Upper lobe of left lung (tissue), 6 donors: ENCODE measurements around the gene FRAS1. TPM values are rescaled to one million over a fixed set of nuclear protein-coding genes. Genes with fewer than 3 reads are reported as not detected.

Source experiments
- ATAC-seq, 2 donors: fragments of 200-7000 bp; cut with Tn5 transposase; one replicate each; pipeline ENCODE4 v1.9.1; 2022; ENCODE audit warnings: mild to moderate bottlenecking in 2 of 2, moderate library complexity in 2 of 2; ENCODE audit not compliant: low FRiP score in 2 of 2
- DNase-seq, 2 donors: peaks; one replicate each; pipeline ENCODE4 v3.0.0-alpha.2; 2019 to 2020
- H3K27ac ChIP-seq, 4 donors: fragments of 200-600 bp; sonication (generic); one replicate each; pipeline ENCODE4 v1.5.1; 2016 to 2019
- H3K27me3 ChIP-seq, 4 donors: fragments of 200-600 bp; sonication (generic); one replicate each; pipeline ENCODE4 v1.5.1; 2017 to 2019
- H3K36me3 ChIP-seq, 4 donors: fragments of 200-600 bp; sonication (generic); one replicate each; pipeline ENCODE4 v1.5.1; 2016 to 2019
- H3K4me1 ChIP-seq, 4 donors: fragments of 200-600 bp; sonication (generic); one replicate each; pipeline ENCODE4 v1.5.1; 2018 to 2019
- H3K4me3 ChIP-seq, 4 donors: fragments of 200-600 bp; sonication (generic); one replicate each; pipeline ENCODE4 v1.5.1; 2017 to 2019; ENCODE audit warnings: mild to moderate bottlenecking in 2 of 4, moderate library complexity in 1 of 4
- H3K9me3 ChIP-seq, 4 donors: fragments of 200-600 bp; sonication (generic); one replicate each; pipeline ENCODE4 v1.5.1; 2018 to 2019
- EP300 ChIP-seq, 4 donors: sonication (generic); formaldehyde crosslinking; IDR thresholded peaks; one replicate each; pipeline ENCODE4 v1.5.1; 2017; ENCODE audit warnings: antibody characterized with exemption in 4 of 4, control low read depth in 2 of 4
- POLR2A ChIP-seq, 4 donors: fragments of 450-650 bp; IDR thresholded peaks; one replicate each; pipeline ENCODE4 v1.5.1; 2016 to 2017; ENCODE audit warnings: antibody characterized with exemption in 4 of 4, mild to moderate bottlenecking in 2 of 4
- POLR2AphosphoS5 ChIP-seq, 2 donors: sonication (generic); formaldehyde crosslinking; IDR thresholded peaks; one replicate each; pipeline ENCODE4 v1.5.1; 2017; ENCODE audit warnings: antibody characterized with exemption in 2 of 2
- WGBS, 2 donors: methylation state at CpG; one replicate each; pipeline ENCODE4 v1.1.5; 2017 to 2018; 5-methylcytosine and 5-hydroxymethylcytosine counted together
- total RNA-seq, 6 donors: library from RNA; depleted of rRNA in 4 of 6; stranded (reverse); fragments of >200 nt in 4 of 6; gene quantifications; one replicate each; pipeline versions ENCODE4 v1.1.0 to v1.2.1, GENCODE V29; 2016 to 2021
- TF ChIP-seq, protein P1 (sequence below), 6 experiments: fragments of 450-650 bp in 4 of 6; fragments of 200-600 bp in 2 of 6; sonication (generic) in 2 of 6; IDR thresholded peaks; one replicate each; pipeline ENCODE4 v1.5.1; 2016 to 2019; ENCODE audit warnings: antibody characterized with exemption in 6 of 6
- donor health status: DM: no; HTN: no; CAD: no; lungs with moderate emphysema.
- donor health status: DM: no; HTN: yes; CAD: no; lungs with severe emphysema.

FRAS1 gene
- total RNA-seq, 6 donors from 2014 or later, result 3.9 to 11.2 (median 6.7) TPM

DNA sequence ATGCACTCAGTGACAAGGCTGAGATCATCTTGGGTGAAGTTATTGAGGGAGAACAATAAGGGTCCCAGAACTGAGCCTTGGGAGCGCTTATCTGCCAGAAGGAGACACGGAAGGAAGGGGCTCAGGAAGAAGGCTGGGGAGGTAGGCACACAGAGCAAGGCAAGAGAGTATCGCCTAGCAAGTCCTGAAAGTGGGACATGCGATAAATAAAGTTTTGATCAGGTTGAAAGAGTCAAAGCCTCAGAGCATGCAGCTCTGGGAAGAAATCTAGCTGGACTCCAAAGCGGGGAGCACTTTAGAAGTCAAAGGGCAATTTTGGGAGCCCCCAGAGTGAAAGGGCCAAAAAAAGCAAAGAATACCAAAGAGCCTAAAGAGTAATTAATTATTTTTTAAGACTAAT is 476.7 kb downstream of the FRAS1 start:
- H3K36me3 ChIP-seq, result no peaks in the 10 kb centered on the region
- no peak overlapping the region for H3K4me3 ChIP-seq
- no peaks in the 10 kb centered on the region for H3K4me1 ChIP-seq
- TF ChIP-seq EP300 (IDR thresholded peaks at IDR 0.05) (no peak), POLR2A (IDR thresholded peaks at IDR 0.05) (no peak), POLR2AphosphoS5 (IDR thresholded peaks at IDR 0.05) (no peak)
- TF ChIP-seq, protein P1, sequence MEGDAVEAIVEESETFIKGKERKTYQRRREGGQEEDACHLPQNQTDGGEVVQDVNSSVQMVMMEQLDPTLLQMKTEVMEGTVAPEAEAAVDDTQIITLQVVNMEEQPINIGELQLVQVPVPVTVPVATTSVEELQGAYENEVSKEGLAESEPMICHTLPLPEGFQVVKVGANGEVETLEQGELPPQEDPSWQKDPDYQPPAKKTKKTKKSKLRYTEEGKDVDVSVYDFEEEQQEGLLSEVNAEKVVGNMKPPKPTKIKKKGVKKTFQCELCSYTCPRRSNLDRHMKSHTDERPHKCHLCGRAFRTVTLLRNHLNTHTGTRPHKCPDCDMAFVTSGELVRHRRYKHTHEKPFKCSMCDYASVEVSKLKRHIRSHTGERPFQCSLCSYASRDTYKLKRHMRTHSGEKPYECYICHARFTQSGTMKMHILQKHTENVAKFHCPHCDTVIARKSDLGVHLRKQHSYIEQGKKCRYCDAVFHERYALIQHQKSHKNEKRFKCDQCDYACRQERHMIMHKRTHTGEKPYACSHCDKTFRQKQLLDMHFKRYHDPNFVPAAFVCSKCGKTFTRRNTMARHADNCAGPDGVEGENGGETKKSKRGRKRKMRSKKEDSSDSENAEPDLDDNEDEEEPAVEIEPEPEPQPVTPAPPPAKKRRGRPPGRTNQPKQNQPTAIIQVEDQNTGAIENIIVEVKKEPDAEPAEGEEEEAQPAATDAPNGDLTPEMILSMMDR (IDR thresholded peaks at IDR 0.05), result no peak
- no peaks in the 10 kb centered on the region for H3K9me3 ChIP-seq
- no peaks in the 10 kb centered on the region for H3K27me3 ChIP-seq
- no peak for ATAC-seq
- no peak for DNase-seq
- no peak overlapping the region for H3K27ac ChIP-seq
- WGBS, 2 donors, result 77 to 78% methylated on average over 5 of the region's 5 CpGs

- Histone ChIP-seq H3K4me1 (no peaks in the 10 kb centered on the region), H3K9me3 (no peaks in the 10 kb centered on the region), H3K27me3 (no peaks in the 10 kb centered on the region), H3K36me3 (no peaks in the 10 kb centered on the region), H3K4me3 (no peak overlapping the region), H3K27ac (no peak overlapping the region)
- DNase-seq, result no peak
- no peak for ATAC-seq
- TF ChIP-seq POLR2AphosphoS5 (IDR thresholded peaks at IDR 0.05) (no peak), POLR2A (IDR thresholded peaks at IDR 0.05) (no peak), EP300 (IDR thresholded peaks at IDR 0.05) (no peak)
- TF ChIP-seq, protein P1 (IDR thresholded peaks at IDR 0.05), result no peak
- 93 to 96% methylated on average over 4 of the region's 4 CpGs for WGBS, 2 donors
These were observed 477.3 kb downstream of the FRAS1 start for GRCh38 chr4:78534286-78534955.

GRCh38 chr4:78542373-78542772 is 485.2 kb downstream of the FRAS1 start:
- no peak overlapping the region for H3K4me3 ChIP-seq
- no peaks in the 10 kb centered on the region for H3K27me3 ChIP-seq
- WGBS, 2 donors, result 74 to 82% methylated on average over 5 of the region's 5 CpGs
- H3K36me3 ChIP-seq, result no peaks in the 10 kb centered on the region
- ATAC-seq (peak; percentile 22 to 65), DNase-seq (no peak)
- no peaks in the 10 kb centered on the region for H3K9me3 ChIP-seq
- peaks cover 3 to 11% (median 5%) of the 10 kb centered on the region in 4 donors for H3K4me1 ChIP-seq
- no peak overlapping the region for H3K27ac ChIP-seq
- no peak for TF ChIP-seq POLR2AphosphoS5 (IDR thresholded peaks at IDR 0.05)
- TF ChIP-seq POLR2A (IDR thresholded peaks at IDR 0.05), result no peak

DNA sequence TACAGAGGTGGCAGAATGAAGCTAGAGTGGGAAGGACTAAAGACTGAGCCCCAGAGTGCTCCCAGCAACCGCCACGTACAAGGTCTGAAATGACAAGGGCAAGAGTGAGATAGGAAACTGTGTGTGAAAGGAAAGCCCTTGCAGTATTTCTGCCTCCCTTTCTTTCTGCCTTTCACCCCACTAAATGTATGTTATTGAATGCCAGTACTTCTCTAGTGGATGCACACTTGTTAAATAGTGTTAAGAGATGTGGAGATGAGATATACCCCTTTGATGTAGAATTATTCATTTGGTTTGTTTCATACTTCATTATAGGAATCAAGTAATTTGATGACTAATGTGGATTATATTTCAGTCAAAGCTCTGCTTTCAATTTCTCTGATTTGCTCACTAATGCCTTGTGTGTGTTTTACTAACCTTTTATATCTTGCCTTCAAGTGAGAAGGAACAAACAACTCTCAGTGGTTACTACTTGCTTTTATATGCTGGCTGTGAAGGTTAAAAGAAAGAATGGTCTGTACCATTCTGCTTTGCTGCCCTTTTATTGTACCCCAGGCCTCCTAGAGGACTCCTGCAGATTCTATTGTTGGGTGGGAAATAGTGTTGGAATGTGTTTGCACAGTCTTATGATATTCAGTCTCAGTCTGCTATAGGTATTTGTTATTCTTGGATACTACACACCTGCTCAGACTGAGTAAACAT is 486.5 kb downstream of the FRAS1 start:
- ATAC-seq (no peak), DNase-seq (no peak)
- Histone ChIP-seq H3K9me3 (no peaks in the 10 kb centered on the region), H3K36me3 (no peaks in the 10 kb centered on the region), H3K4me3 (no peak overlapping the region), H3K27me3 (no peaks in the 10 kb centered on the region), H3K4me1 (peaks cover 3 to 11% (median 5%) of the 10 kb centered on the region in 4 donors), H3K27ac (no peak overlapping the region)
- 79 to 84% methylated on average over 2 of the region's 2 CpGs for whole genome bisulfite sequencing, 2 donors
- TF ChIP-seq, protein P1 (IDR thresholded peaks at IDR 0.05), result no peak
- TF ChIP-seq POLR2AphosphoS5 (IDR thresholded peaks at IDR 0.05), result no peak
- no peak for TF ChIP-seq POLR2A (IDR thresholded peaks at IDR 0.05)
- TF ChIP-seq EP300 (IDR thresholded peaks at IDR 0.05), result no peak

DNA sequence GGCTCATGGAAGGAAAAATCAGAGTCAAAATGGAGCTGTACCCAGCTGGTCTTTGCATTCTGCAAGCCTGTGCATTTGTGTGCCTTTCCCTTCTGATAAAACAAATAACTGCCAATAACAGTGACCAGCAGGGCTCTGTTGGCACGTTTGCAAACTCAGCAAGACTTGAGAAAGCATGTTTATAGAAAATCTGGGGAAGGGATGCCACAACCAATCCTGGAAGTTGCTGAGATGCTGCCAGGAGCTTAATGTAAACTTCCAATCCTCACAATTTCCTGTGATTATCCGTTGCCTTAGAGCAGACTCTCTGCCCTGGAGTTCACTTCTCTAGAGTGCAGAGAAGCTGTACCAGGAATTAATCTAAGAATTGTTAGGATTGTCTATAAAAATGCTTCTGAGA is 487.6 kb downstream of the FRAS1 start:
- H3K27ac ChIP-seq, result peak overlapping the region in 1 of 4 donors; percentile 17
- 33 to 48% methylated on average over 2 of the region's 2 CpGs for WGBS, 2 donors
- TF ChIP-seq, protein P1 (IDR thresholded peaks at IDR 0.05), result no peak

More for the DNA sequence above, 487.6 kb downstream of the FRAS1 start:
- Histone ChIP-seq H3K36me3 (no peaks in the 10 kb centered on the region), H3K4me3 (no peak overlapping the region), H3K27me3 (no peaks in the 10 kb centered on the region), H3K9me3 (no peaks in the 10 kb centered on the region), H3K4me1 (peaks cover 3 to 11% (median 5%) of the 10 kb centered on the region in 4 donors)
- DNase-seq (no peak), ATAC-seq (no peak)
